K562 (cell line): Measurements from ENCODE around the gene TOM1L1. TPM values are rescaled to one million over a fixed set of nuclear protein-coding genes. Genes with fewer than 3 reads are reported as not detected.

Experiments used
- ATF1 ChIP-seq, 2 experiments: fragments of 450-650 bp in 1 of 2; IDR thresholded peaks; 2 replicates each; pipeline ENCODE4 v1.6.1; 2016; ENCODE audit warnings: missing compliant biosample characterization in 1 of 2, missing genetic modification characterization in 1 of 2
- DMBX1 ChIP-seq: fragments of 250-450 bp; sonication (Bioruptor Pico); IDR thresholded peaks from 2 replicates; pipeline ENCODE4 v1.8.0; 2022; ENCODE audit warnings: inconsistent platforms, mild to moderate bottlenecking, moderate library complexity, borderline replicate concordance
- ESRRB ChIP-seq: fragments of 250-450 bp; sonication (Bioruptor Pico); IDR thresholded peaks from 2 replicates; pipeline ENCODE4 v1.5.0; 2020; ENCODE audit warnings: mild to moderate bottlenecking, moderate library complexity, borderline replicate concordance
- FOXJ2 ChIP-seq: fragments of 200-800 bp; sonication (Bioruptor generic); IDR thresholded peaks from 2 replicates; pipeline ENCODE4 v1.6.1; 2016; ENCODE audit warnings: missing genetic modification characterization, missing compliant biosample characterization
- HOMEZ ChIP-seq: fragments of 250-450 bp; sonication (Bioruptor Pico); IDR thresholded peaks from 2 replicates; pipeline ENCODE4 v1.4.0; 2020; ENCODE audit warnings: mild to moderate bottlenecking, moderate library complexity
- IRF1 ChIP-seq: sonication (generic); formaldehyde crosslinking; IDR thresholded peaks from 2 replicates; pipeline ENCODE4 v1.8.0; 2022; ENCODE audit warnings: missing genetic modification reagents, mild to moderate bottlenecking, borderline replicate concordance
- MTA2 ChIP-seq: fragments of 450-650 bp; IDR thresholded peaks from 2 replicates; pipeline ENCODE4 v1.6.1; 2016; ENCODE audit warnings: low read depth
- MYBL2 ChIP-seq, 2 experiments: fragments of 450-650 bp in 1 of 2; sonication (generic) in 1 of 2; formaldehyde crosslinking in 1 of 2; IDR thresholded peaks; 2 replicates each; pipeline versions ENCODE4 v1.6.1 to v1.8.1; 2017 to 2022; ENCODE audit warnings: borderline replicate concordance in 1 of 2, inconsistent platforms in 1 of 2, low read depth in 1 of 2, mild to moderate bottlenecking in 1 of 2, missing genetic modification reagents in 1 of 2, moderate library complexity in 1 of 2
- NCOA2 ChIP-seq, 2 experiments: fragments of 450-650 bp; IDR thresholded peaks; 2 replicates each; pipeline ENCODE4 v1.6.1; 2018; ENCODE audit warnings: mild to moderate bottlenecking in 2 of 2, moderate library complexity in 1 of 2; ENCODE audit not compliant: partially characterized antibody in 2 of 2
- NRF1 ChIP-seq, 2 experiments: fragments of 450-650 bp; IDR thresholded peaks in 1 of 2; conservative IDR thresholded peaks in 1 of 2; 2 replicates each; pipeline ENCODE4 v1.6.1; 2014; ENCODE audit warnings: mild to moderate bottlenecking in 2 of 2
- NUFIP1 ChIP-seq: fragments of 450-650 bp; IDR thresholded peaks from 2 replicates; pipeline ENCODE4 v1.6.1; 2018; ENCODE audit not compliant: partially characterized antibody
- SNAPC5 ChIP-seq: fragments of 250-450 bp; sonication (Bioruptor Pico); IDR thresholded peaks from 2 replicates; pipeline ENCODE4 v1.8.0; 2021; ENCODE audit warnings: moderate library complexity, mild to moderate bottlenecking, inconsistent platforms
- TBL1XR1 ChIP-seq, 2 experiments: IDR thresholded peaks; 2 replicates each; pipeline ENCODE4 v1.6.1; 2012; ENCODE audit warnings: improper control_type of control experiment in 2 of 2, low read length in 2 of 2, mild to moderate bottlenecking in 1 of 2
- THAP12 ChIP-seq: fragments of 250-450 bp; sonication (Bioruptor Pico); IDR thresholded peaks from 2 replicates; pipeline ENCODE4 v1.9.0; 2021; ENCODE audit warnings: mild to moderate bottlenecking, inconsistent platforms
- ZBTB12 ChIP-seq: fragments of 250-450 bp; sonication (Bioruptor Pico); IDR thresholded peaks from 2 replicates; pipeline ENCODE4 v1.4.0; 2020
- ZBTB17 ChIP-seq: fragments of 450-650 bp; formaldehyde crosslinking; IDR thresholded peaks from 2 replicates; pipeline ENCODE4 v1.4.0; 2020; ENCODE audit warnings: mild to moderate bottlenecking
- ZBTB26 ChIP-seq: fragments of 450-650 bp; formaldehyde crosslinking; IDR thresholded peaks from 2 replicates; pipeline ENCODE4 v1.4.0; 2022; ENCODE audit warnings: missing genetic modification characterization
- ZNF239 ChIP-seq: fragments of 250-450 bp; sonication (Bioruptor Pico); IDR thresholded peaks from 2 replicates; pipeline ENCODE4 v1.4.0; 2020; ENCODE audit warnings: mild to moderate bottlenecking
- ZNF696 ChIP-seq: fragments of 250-450 bp; sonication (Bioruptor Pico); conservative IDR thresholded peaks from 2 replicates; pipeline ENCODE4 v1.4.0; 2020; ENCODE audit warnings: mild to moderate bottlenecking, moderate library complexity
- polyA plus RNA-seq, 8 experiments: library from polyadenylated mRNA; depleted of rRNA in 4 of 8; stranded (reverse) in 5 of 8; unstranded in 3 of 8; fragments of >200 nt; fragmentation: Nextera tagmentation in 2 of 8; fragmentation: Illumina TruSeq in 1 of 8; extraction: Ambion mirVana in 2 of 8; extraction: Trizol in 1 of 8; gene quantifications; 2 replicates each; pipeline versions ENCODE4 v1.2.1 to v1.2.3, GENCODE V29; 2011 to 2014; ENCODE audit warnings: inconsistent platforms in 1 of 8, missing spikeins in 1 of 8
- total RNA-seq, 7 experiments: library from RNA; depleted of rRNA in 6 of 7; stranded (reverse); fragments of >200 nt in 6 of 7; fragmentation: Illumina TruSeq in 2 of 7; extraction: Trizol in 2 of 7; gene quantifications; 2 replicates each; pipeline versions ENCODE4 v1.2.1 to v1.2.3, GENCODE V29; 2011 to 2021; ENCODE audit warnings: low replicate concordance in 1 of 7

Gene TOM1L1
- total and polyA plus RNA-seq, 9 of the 15 experiments (the other 6 are each of a cell fraction or from before 2014, with no cell fraction given): 21.3 to 74.3 (median 31.0) TPM

- no peak for TF ChIP-seq ATF1 (CRISPR knock-in tag; IDR thresholded peaks at IDR 0.05)
- peak; percentile 54 for TF ChIP-seq ATF1 (tag; IDR thresholded peaks at IDR 0.05)
- no peak for TF ChIP-seq THAP12
- no peak for TF ChIP-seq MYBL2 (IDR thresholded peaks at IDR 0.05; ENCODE audit: low read depth)
- TF ChIP-seq MYBL2 (CRISPR knock-in tag; IDR thresholded peaks at IDR 0.05; ENCODE audit: borderline replicate concordance): no peak
- peak; percentile 65 to 76 for TF ChIP-seq NCOA2 (IDR thresholded peaks at IDR 0.05; ENCODE audit: partially characterized antibody in 2 of 2)
- peak; percentile 82 for TF ChIP-seq FOXJ2 (tag)
- TF ChIP-seq IRF1: no peak
- no peak for TF ChIP-seq ZBTB12 (CRISPR knock-in tag)
- no peak for TF ChIP-seq HOMEZ (CRISPR knock-in tag)
- TF ChIP-seq SNAPC5: no peak
- TF ChIP-seq NUFIP1: peak; percentile 11
- TF ChIP-seq ZBTB17: no peak
- no peak for TF ChIP-seq ZNF696
- no peak for TF ChIP-seq ESRRB (CRISPR knock-in tag)
- TF ChIP-seq MTA2: peak; percentile 99
- TF ChIP-seq ZBTB26 (CRISPR knock-in tag): no peak
- peak; percentile 92 to 95 for TF ChIP-seq TBL1XR1 (IDR thresholded peaks at IDR 0.05; ENCODE audit: low read length in 2 of 2)
- no peak for TF ChIP-seq NRF1 (conservative IDR thresholded peaks at IDR 0.05 in 1 of 2, IDR thresholded peaks at IDR 0.05 in 1 of 2)
- TF ChIP-seq DMBX1 (CRISPR knock-in tag): peak; percentile 89
- no peak for TF ChIP-seq ZNF239
Observed at GRCh38 chr17:54860617-54861470, 39.8 kb upstream of the TOM1L1 start (continued).
